Myocyte (in vitro differentiated cells): ENCODE measurements around the gene CABP7. TPM values are rescaled to one million over a fixed set of nuclear protein-coding genes. Genes with fewer than 3 reads are reported as not detected.

Experiments used
- DNase-seq: peaks from one replicate; pipeline ENCODE4 v3.0.0-alpha.2; 2012; ENCODE audit warnings: low read depth
- total RNA-seq: library from RNA; depleted of rRNA; stranded (reverse); fragments of >200 nt; gene quantifications from 2 replicates; pipeline ENCODE4 v1.2.3, GENCODE V29; 2014

Gene CABP7
- total RNA-seq, 1 donor from 2014 or later: 0.05 TPM

DNA sequence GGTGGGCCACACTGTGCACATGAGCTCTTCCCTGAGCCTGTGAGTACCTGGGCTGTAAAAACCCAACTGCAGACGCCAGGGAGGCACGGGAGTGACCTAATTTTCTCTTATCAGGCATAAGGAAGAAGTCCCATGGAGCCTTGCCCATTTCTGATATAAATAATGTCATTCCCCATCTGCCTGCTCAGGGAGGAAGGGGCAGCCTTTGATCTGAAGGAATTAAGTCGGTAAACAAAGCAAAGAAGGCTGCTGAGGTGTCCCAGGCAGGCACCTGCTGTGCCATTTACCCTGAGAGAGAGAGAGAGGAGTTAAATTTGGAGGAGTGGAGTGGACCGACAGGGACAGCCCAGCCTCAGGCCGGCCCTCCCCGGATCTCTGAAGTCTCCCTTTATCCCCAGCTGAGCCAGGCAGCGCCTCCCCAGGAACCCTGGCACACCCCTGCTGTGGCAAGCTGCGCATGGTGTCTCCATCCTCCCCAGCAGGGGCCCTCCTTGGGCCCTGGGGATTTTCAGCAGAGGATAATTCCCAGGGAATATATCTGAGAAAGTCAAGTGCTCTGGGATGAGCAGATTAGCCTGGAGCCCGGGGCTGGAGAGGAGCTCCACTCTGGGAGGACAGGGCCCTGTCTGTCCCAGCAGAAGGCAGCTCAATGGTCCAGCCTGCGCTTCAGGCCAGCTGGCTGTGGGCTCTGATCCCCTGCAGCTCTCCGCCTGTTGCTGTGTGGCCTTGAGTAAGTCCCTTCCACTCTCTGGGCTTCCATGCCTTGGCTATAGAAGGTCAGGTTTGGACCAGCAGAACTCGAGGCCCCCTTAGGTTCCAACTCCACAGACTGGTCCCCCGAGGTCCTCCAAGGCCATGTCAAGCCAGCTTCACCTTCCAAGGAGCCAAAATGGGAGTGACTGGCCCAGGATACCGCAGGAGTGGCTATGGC, 17.5 kb upstream of the CABP7 start:
- no peak for DNase-seq

DNA sequence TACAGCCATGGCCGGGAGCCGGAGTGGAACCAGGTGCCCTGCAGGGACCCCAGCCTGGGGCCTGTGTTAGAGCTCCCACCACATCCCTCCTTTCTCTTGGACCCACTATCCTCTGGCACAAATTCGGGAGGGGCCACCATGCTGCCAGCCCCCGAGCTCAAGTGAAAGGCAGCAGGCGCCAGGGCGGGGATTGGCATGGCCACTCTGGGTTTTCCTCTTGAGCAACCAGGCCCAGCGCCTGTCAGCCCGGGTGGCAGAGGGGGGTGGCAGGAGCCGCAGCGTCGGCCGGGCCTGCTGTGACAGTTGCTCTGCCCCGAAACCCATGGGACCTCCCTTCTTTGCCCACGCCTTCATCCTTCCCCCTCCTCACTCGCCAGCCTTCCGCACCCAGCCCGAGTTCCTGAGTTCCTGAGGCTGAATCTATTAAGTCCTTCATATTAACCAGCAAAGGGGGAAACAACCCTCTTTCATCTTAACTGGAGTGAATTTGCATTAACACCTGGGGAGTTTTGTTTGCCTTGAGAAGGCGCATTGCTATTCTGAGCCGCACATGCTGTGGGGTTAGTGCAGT, 16.8 kb upstream of the CABP7 start:
- no peak for DNase-seq

GRCh38 chr22:29703569-29704195, 16.1 kb upstream of the CABP7 start:
- DNase-seq: no peak

DNA sequence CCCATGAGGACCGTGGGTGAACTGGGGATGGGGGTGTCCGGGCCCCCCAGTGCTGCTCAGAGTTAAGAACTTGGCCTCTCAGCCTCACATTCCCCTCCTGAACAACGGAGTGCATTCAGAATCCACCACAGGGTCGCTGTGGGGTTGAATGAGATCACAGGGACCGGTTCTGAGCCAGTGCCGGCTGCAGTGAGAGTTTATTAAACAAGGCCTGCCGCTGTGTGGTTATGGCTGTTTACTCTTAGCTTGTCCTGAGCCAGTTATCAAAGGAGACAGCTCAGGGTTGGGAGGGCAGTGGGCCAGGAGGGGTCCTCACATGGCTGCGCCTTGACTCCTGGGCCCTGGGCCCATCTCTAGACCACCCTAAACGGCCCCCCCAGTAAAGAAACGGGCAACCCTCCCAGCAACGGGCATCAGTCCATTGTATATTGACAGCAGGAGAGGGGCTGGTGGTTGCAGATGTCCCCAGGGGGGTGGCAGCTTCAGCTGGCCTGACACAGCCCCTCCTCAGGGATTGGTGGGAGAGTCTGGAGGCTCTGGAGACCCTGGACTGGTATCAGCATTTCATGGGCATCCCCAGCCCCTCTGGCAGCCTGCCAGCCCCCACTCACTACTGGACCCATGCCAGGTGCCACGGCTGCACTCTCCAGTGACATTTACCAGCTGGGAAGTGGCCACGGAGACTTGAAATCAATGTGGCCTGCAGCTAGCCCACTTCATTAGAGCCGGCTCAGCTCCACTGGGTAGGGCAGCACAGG, 15.1 kb upstream of the CABP7 start:
- no peak for DNase-seq

- DNase-seq: no peak
Measured at GRCh38 chr22:29705651-29706050, 14.2 kb upstream of the CABP7 start.

- no peak for DNase-seq
Measured at GRCh38 chr22:29706486-29706885, 13.3 kb upstream of the CABP7 start.

DNA sequence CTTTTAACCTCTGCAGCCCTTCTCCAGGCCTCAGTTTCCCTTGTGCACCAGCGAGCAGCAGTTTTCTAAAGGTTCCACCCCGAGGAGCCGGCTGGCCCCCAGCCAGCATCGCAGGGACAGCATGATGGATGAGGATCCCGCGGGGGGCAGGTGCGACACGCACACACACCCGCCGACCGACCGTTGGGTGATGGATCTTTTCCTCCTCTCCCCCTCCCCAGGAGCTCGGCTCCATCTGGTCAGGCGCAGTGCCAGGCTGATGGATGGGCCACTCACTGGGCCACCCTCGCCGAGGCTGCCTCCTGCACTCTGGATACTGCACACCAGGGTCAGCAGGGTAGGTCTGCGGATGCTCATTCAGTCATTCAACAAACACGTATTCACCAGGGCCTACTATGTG, 12.8 kb upstream of the CABP7 start:
- DNase-seq: no peak

GRCh38 chr22:29707471-29707870, 12.3 kb upstream of the CABP7 start:
- DNase-seq: no peak

GRCh38 chr22:29710193-29710592, 9.6 kb upstream of the CABP7 start:
- no peak for DNase-seq

- DNase-seq: peak; percentile 96
Measured at GRCh38 chr22:29710922-29711593, 8.7 kb upstream of the CABP7 start.

DNA sequence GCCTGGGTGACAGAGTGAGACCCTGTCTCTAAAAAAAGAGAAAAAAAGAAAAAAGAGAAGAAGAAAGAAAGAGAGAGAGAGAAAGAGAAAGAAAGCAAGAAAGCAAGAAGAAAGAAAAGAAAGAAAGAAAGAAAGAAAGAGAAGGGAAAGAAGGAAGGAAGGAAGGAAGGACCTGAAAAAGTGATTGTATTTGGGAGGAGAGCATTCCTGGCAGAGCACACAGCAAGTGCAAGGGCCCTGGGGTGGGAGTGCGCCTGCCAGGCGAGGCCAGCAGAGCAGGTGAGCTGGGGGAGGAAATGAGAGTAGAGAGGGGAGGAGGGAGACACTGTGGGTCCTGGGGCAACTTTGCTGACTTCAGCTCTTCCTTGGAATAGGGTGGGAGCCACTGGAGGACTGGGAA, 7.7 kb upstream of the CABP7 start:
- no peak for DNase-seq

GRCh38 chr22:29713156-29713727, 6.6 kb upstream of the CABP7 start:
- DNase-seq: no peak

DNA sequence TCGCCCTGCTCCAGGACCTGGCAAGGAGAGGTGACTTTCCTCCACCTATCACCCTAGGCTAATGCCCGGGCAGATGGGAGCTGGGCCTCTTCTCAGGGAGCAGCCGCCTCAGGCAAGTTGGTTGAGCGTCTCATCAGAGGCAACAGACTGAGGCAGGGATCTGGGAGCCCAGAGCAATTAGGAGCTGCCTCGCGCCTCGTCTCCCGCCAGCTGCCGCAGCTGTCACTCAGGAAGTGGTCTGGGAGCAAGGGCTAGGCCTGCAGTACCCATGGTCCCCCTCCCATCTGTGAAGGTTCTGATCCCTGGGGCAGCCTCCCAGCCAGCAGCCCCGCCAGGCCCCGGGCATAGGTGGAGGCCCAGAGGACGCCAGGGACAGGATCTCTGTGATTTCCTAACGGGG, 4.6 kb upstream of the CABP7 start:
- no peak for DNase-seq

DNA sequence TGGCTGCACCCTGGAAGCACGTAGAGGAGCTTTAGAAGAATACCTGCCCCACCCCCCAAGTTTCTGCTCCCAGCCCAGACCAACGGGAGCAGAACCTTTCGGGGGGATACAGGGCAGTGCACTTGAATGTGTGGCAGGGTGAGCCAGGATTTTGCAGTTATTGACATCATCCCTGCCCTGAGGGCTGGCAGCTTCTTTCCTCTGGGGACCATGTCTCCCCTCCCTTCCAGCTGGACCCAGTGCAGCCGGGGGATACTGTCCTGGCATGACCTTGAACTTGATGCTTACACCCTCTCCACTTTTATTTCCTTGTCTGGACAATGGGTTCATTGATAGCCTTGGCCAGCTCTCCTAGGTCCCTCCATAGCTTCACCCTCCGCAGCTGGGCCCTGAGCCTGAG, 4.1 kb upstream of the CABP7 start:
- no peak for DNase-seq

- DNase-seq: peak; percentile 91
Measured at GRCh38 chr22:29716814-29717545, 2.8 kb upstream of the CABP7 start.

DNA sequence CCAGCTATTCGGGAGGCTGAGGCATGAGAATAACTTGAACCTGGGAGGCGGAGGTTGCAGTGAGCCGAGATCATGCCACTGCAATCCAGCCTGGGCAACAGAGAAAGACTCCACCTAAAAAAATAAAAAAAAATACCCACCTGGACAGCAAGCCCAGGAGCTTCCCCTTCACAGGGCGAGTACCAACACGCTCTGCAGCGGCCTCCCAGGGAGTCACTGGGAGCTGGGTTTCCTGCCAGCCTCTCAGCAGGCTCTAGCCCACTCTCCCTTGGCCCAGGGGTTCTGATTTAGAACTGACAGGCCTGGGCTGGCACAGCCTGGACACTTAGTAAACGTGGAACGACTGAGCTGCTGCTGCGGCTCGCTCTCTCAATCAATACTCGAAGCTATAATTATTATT, 2.0 kb upstream of the CABP7 start:
- DNase-seq: no peak

- DNase-seq: no peak
Measured at GRCh38 chr22:29718949-29719898, 579 bp upstream of the CABP7 start.

GRCh38 chr22:29720811-29721323, 1.1 kb downstream of the CABP7 start:
- DNase-seq: no peak

DNA sequence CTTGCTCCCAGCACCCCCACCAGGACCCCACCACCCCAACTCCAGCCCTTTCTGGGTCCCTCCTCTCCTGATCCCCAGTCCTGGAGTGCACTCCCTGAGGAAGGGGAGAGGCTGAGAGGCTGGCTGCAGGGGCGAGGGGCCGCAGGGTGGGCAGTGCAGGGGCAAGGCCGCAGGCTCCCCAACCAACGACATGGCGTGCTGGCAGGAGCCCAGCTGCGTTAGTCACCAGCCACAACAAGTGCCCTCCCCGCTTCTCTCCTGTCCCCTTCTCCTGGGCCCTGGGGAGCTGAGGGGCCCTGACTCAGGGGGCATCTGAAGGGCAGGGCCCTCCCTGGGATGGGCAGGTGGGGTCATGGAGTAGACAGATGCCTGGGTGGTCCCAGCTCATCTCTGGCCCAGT, 2.3 kb downstream of the CABP7 start:
- DNase-seq: no peak
